ENCODE measurements around the gene DDX42. TPM values are rescaled to one million over a fixed set of nuclear protein-coding genes. Genes with fewer than 3 reads are reported as not detected.

The DDX42 gene
- total and polyA plus RNA-seq, 2 of the 13 experiments (the other 11 are each of a cell fraction or from before 2014, with no cell fraction given) = 87.2 to 92.9 TPM

GRCh38 chr17:63804328-63804727 is 30.4 kb downstream of the DDX42 start:
- intact Hi-C loops (cut with micrococcal nuclease; ENCODE audit: unreplicated experiment) (no loop called here), in situ Hi-C loops (cut with HindIII; ENCODE audit: extremely low pct_ligation_motif_present, low pct_unique_long_range_greater_than_20kb) (no loop called here)
- ATAC-seq = no peak
- CTCF ChIA-PET (ENCODE audit: low intra/inter-chr PET ratio, low total read pairs) = no interaction called here
- no peaks in the 10 kb centered on the region for H3K79me2 ChIP-seq (ENCODE audit: insufficient read depth, low read length)
- TF ChIP-seq ZNF414 (CRISPR knock-in tag; IDR thresholded peaks at IDR 0.05) (no peak), ZNF879 (CRISPR knock-in tag; IDR thresholded peaks at IDR 0.05) (no peak), CCDC6 (CRISPR knock-in tag; IDR thresholded peaks at IDR 0.05) (no peak), HNF4G (IDR thresholded peaks at IDR 0.05; ENCODE audit: borderline replicate concordance, low read depth, low read length) (no peak), HNF4G (CRISPR knock-in tag; IDR thresholded peaks at IDR 0.05; ENCODE audit: borderline replicate concordance, low read depth) (no peak), TBX2 (CRISPR knock-in tag; IDR thresholded peaks at IDR 0.05; ENCODE audit: borderline replicate concordance) (no peak), ZNF382 (CRISPR knock-in tag; IDR thresholded peaks at IDR 0.05; ENCODE audit: borderline replicate concordance) (no peak), PLRG1 (conservative IDR thresholded peaks at IDR 0.05) (no peak), ZFP41 (CRISPR knock-in tag; IDR thresholded peaks at IDR 0.05; ENCODE audit: borderline replicate concordance) (no peak), TRIM24 (CRISPR knock-in tag; IDR thresholded peaks at IDR 0.05) (no peak), CEBPB (IDR thresholded peaks at IDR 0.05; ENCODE audit: borderline replicate concordance, low read depth, low read length) (no peak)
- TF ChIP-seq, protein P1, sequence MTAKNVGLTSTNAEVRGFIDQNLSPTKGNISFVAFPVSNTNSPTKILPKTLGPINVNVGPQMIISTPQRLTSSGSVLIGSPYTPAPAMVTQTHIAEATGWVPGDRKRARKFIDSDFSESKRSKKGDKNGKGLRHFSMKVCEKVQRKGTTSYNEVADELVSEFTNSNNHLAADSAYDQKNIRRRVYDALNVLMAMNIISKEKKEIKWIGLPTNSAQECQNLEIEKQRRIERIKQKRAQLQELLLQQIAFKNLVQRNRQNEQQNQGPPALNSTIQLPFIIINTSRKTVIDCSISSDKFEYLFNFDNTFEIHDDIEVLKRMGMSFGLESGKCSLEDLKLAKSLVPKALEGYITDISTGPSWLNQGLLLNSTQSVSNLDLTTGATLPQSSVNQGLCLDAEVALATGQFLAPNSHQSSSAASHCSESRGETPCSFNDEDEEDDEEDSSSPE (CRISPR knock-in tag; IDR thresholded peaks at IDR 0.05) = no peak
- H3K9ac ChIP-seq (ENCODE audit: insufficient read depth, low read depth, low read length) = no peak overlapping the region
- no TSS peak for BruUV-seq (replicated peaks)
- 97% methylated on average over 1 of the region's 1 CpG for WGBS (ENCODE audit: low lambda C conversion rate)
- no peak for FAIRE-seq
- no peak overlapping the region for H3K4me2 ChIP-seq (ENCODE audit: low read depth, low read length)
- H3K9me3 ChIP-seq (ENCODE audit: low read length) = no peaks in the 10 kb centered on the region
- H3K27me3 ChIP-seq (ENCODE audit: control insufficient read depth in 1 of 2, insufficient read depth in 2 of 2, low read length in 2 of 2) = no peaks in the 10 kb centered on the region
- no peak overlapping the region for H2AFZ ChIP-seq (ENCODE audit: low read length)
- no peak overlapping the region for H3K4me3 ChIP-seq (replicated peaks in 1 of 3; ENCODE audit: insufficient read depth in 1 of 3, low read depth in 2 of 3, low read length in 3 of 3)
- H3K4me1 ChIP-seq (ENCODE audit: insufficient read depth, low read length) = no peaks in the 10 kb centered on the region
- POLR2A ChIA-PET = interaction anchor here (2.1 kb wide), 1 partner anchor 31 kb away, joined by 9 read pairs; the partner anchor contains the start of genes CCDC47 and DDX42
- no peaks in the 10 kb centered on the region for H4K20me1 ChIP-seq (ENCODE audit: insufficient read depth, low read length)
- peaks cover 42 to 95% of the 10 kb centered on the region in 2 experiments for H3K36me3 ChIP-seq (replicated peaks in 1 of 2; ENCODE audit: control insufficient read depth in 1 of 2, insufficient read depth in 2 of 2, low read length in 2 of 2)
- no peak overlapping the region for H3K27ac ChIP-seq (ENCODE audit: extremely low read length, insufficient read depth, low read length)
- no peak for DNase-seq (ENCODE audit: low spot score)
